SK-N-SH (cell line): ENCODE results near the gene NUP210L. TPM values are rescaled to one million over a fixed set of nuclear protein-coding genes. Genes with fewer than 3 reads are reported as not detected.
"Not testable (repeated sequence)": the region's sequence is repeated elsewhere in the genome, so short reads cannot be mapped to it uniquely, and the experiment has no call there.

ENCODE experiments used
- CTCF ChIA-PET: fragments of 300-600, 350-600 bp; formaldehyde crosslinking; extraction: SDS; loops from one replicate; lab custom pipeline; 2021; lab: Yijun Ruan, JAX
- POLR2A ChIA-PET: fragments of 350-600 bp; sonication (Branson Sonifier 250); formaldehyde crosslinking; extraction: SDS; loops from one replicate; lab custom pipeline; 2020; ENCODE audit warnings: antibody characterized with exemption, inconsistent platforms; lab: Yijun Ruan, JAX
- DNase-seq: peaks from one replicate; pipeline ENCODE4 v3.0.0; 2012
- H2AFZ ChIP-seq: fragments of 200-600 bp; sonication (generic); 2 replicates; pipeline ENCODE4 v1.8.1; 2016; ENCODE audit warnings: antibody characterized with exemption, mild to moderate bottlenecking, low read depth
- H3F3A ChIP-seq: fragments of 200-600 bp; sonication (generic); replicated peaks from 2 replicates; pipeline ENCODE3; 2016; ENCODE audit warnings: antibody characterized with exemption, mild to moderate bottlenecking; ENCODE audit not compliant: insufficient read depth
- H3K27ac ChIP-seq, 2 experiments: fragments of 200-500 bp in 1 of 2; fragments of 200-600 bp in 1 of 2; sonication (Bioruptor generic) in 1 of 2; sonication (generic), shearing (Covaris generic) in 1 of 2; 2 replicates each; pipeline versions ENCODE4 v1.5.1 to v1.6.1; 2014 to 2016; ENCODE audit warnings: low read depth in 2 of 2, inconsistent platforms in 1 of 2, low read length in 1 of 2, mild to moderate bottlenecking in 1 of 2, mixed read lengths in 1 of 2
- H3K27me3 ChIP-seq: fragments of 200-600 bp; sonication (generic), shearing (Covaris generic); 2 replicates; pipeline ENCODE4 v1.6.1; 2016; ENCODE audit warnings: mixed run types; ENCODE audit not compliant: insufficient read depth
- H3K36me3 ChIP-seq, 2 experiments: fragments of 200-500 bp in 1 of 2; fragments of 200-600 bp in 1 of 2; sonication (Bioruptor generic) in 1 of 2; sonication (generic) in 1 of 2; replicated peaks in 1 of 2; 2 replicates each; pipeline versions ENCODE3 to v1.5.1; 2014 to 2016; ENCODE audit warnings: low read length in 1 of 2, mild to moderate bottlenecking in 1 of 2; ENCODE audit not compliant: insufficient read depth in 2 of 2, control insufficient read depth in 1 of 2
- H3K4me1 ChIP-seq, 2 experiments: fragments of 200-500 bp in 1 of 2; fragments of 200-600 bp in 1 of 2; sonication (Bioruptor generic) in 1 of 2; sonication (generic), shearing (Covaris generic) in 1 of 2; 2 replicates each; pipeline versions ENCODE4 v1.5.1 to v1.6.1; 2014 to 2016; ENCODE audit warnings: low read depth in 1 of 2, low read length in 1 of 2, mixed run types in 1 of 2; ENCODE audit not compliant: insufficient read depth in 2 of 2, control insufficient read depth in 1 of 2
- H3K4me2 ChIP-seq: fragments of 200-600 bp; sonication (generic), shearing (Covaris generic); 2 replicates; pipeline ENCODE4 v1.6.1; 2017; ENCODE audit warnings: mixed run types
- H3K4me3 ChIP-seq, 2 experiments: fragments of 200-500 bp in 1 of 2; fragments of 200-600 bp in 1 of 2; sonication (Bioruptor generic) in 1 of 2; sonication (generic), shearing (Covaris generic) in 1 of 2; 2 replicates each; pipeline versions ENCODE4 v1.5.1 to v1.8.1; 2014 to 2016; ENCODE audit warnings: low read depth in 2 of 2, inconsistent platforms in 1 of 2, low read length in 1 of 2, mild to moderate bottlenecking in 1 of 2, mixed read lengths in 1 of 2, moderate library complexity in 1 of 2
- H3K79me2 ChIP-seq: fragments of 200-600 bp; sonication (generic); 2 replicates; pipeline ENCODE4 v1.8.1; 2017; ENCODE audit warnings: mild to moderate bottlenecking; ENCODE audit not compliant: insufficient read depth
- H3K9ac ChIP-seq: fragments of 200-600 bp; sonication (generic); 2 replicates; pipeline ENCODE4 v1.6.1; 2017; ENCODE audit warnings: mixed run types
- H3K9me2 ChIP-seq: fragments of 200-600 bp; sonication (generic); 2 replicates; pipeline ENCODE4 v1.6.1; 2017; ENCODE audit warnings: mixed run types
- H3K9me3 ChIP-seq: fragments of 200-600 bp; sonication (generic); 2 replicates; pipeline ENCODE4 v1.6.1; 2017; ENCODE audit warnings: mixed run types, mild to moderate bottlenecking, moderate library complexity
- H4K20me1 ChIP-seq: fragments of 200-600 bp; sonication (generic); 2 replicates; pipeline ENCODE4 v1.6.1; 2017; ENCODE audit warnings: mild to moderate bottlenecking, mixed run types; ENCODE audit not compliant: insufficient read depth
- FOSL2 ChIP-seq: IDR thresholded peaks from 2 replicates; pipeline ENCODE4 v1.4.0; 2012; ENCODE audit warnings: low read depth, mild to moderate bottlenecking, moderate library complexity, borderline replicate concordance
- JUND ChIP-seq: IDR thresholded peaks from 2 replicates; pipeline ENCODE4 v1.4.0; 2012
- MEF2A ChIP-seq: IDR thresholded peaks from 2 replicates; pipeline ENCODE4 v1.4.0; 2012; ENCODE audit warnings: low read depth, borderline replicate concordance
- NFIC ChIP-seq: IDR thresholded peaks from 2 replicates; pipeline ENCODE4 v1.4.0; 2012; ENCODE audit warnings: borderline replicate concordance
- RAD21 ChIP-seq: IDR thresholded peaks from 2 replicates; pipeline ENCODE4 v1.6.1; 2012; ENCODE audit warnings: mild to moderate bottlenecking, low read length
- RFX5 ChIP-seq: IDR thresholded peaks from 2 replicates; pipeline ENCODE4 v1.6.1; 2012; ENCODE audit warnings: mild to moderate bottlenecking, improper control_type of control experiment, low read length
- SIN3A ChIP-seq: IDR thresholded peaks from 2 replicates; pipeline ENCODE4 v1.6.1; 2012; ENCODE audit warnings: low read depth, mild to moderate bottlenecking, low read length, moderate library complexity, borderline replicate concordance
- SMC3 ChIP-seq: IDR thresholded peaks from 2 replicates; pipeline ENCODE4 v1.6.1; 2012; ENCODE audit warnings: low read depth, low read length, improper control_type of control experiment
- TEAD4 ChIP-seq: IDR thresholded peaks from 2 replicates; pipeline ENCODE4 v1.4.0; 2012; ENCODE audit warnings: mild to moderate bottlenecking, borderline replicate concordance; ENCODE audit not compliant: insufficient read depth
- WGBS: methylation state at CpG from one replicate; pipeline ENCODE4 v1.1.6; 2017; ENCODE audit warnings: low lambda C conversion rate; 5-methylcytosine and 5-hydroxymethylcytosine counted together
- polyA plus RNA-seq, 3 experiments: library from polyadenylated mRNA; depleted of rRNA; stranded (reverse); fragments of >200 nt; gene quantifications; 2 replicates each; pipeline ENCODE4 v1.2.3, GENCODE V29; 2012
- TF ChIP-seq, protein P1 (sequence below): fragments of 150-350 bp; IDR thresholded peaks from 2 replicates; pipeline ENCODE4 v1.6.1; 2016; ENCODE audit warnings: mild to moderate bottlenecking, low read depth, low read length
- TF ChIP-seq, protein P2 (sequence below): IDR thresholded peaks from 2 replicates; pipeline ENCODE4 v1.4.0; 2012; ENCODE audit warnings: low read depth, borderline replicate concordance
- TF ChIP-seq, protein P3 (sequence below): fragments of 200-600 bp; sonication (generic); IDR thresholded peaks from 2 replicates; pipeline ENCODE4 v1.6.1; 2017; ENCODE audit warnings: antibody characterized with exemption, mild to moderate bottlenecking, moderate library complexity

The NUP210L gene
- polyA plus RNA-seq, 1 of the 3 experiments (the other 2 are of a cell fraction): not detected

DNA sequence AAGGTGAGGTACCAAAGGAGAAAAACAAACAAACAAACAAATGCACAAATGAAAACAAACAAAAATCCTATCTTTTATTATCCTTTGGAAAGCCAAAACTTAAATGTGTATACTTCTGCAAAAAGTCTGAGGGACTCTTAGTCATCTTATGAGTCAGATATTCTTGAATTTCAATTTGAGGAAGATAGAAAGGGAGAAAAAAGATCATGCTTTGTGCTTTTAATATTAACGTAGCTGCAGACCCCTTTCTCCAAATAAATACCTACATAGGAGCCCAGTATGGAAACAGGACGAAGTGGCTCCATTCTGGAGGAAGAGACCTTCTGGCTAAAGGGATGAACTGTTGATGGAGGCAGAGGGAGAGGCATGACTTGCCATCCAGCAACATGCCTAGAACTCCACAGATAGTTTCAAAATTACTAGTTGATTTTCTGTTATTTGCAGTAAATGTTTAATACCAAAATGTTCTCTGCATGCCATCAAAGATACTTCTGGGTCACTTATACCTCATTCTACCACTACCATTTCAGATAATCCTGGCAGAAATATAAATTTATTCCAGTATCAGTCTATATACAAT lies 25.4 kb downstream of the NUP210L start:
- POLR2A ChIA-PET: no interaction called here
- WGBS: 36% methylated on average over 2 of the region's 2 CpGs
- H3K4me3 ChIP-seq: no peak overlapping the region
- DNase-seq: no peak
- no peaks in the 10 kb centered on the region for H3K9me2 ChIP-seq
- no peaks in the 10 kb centered on the region for H3K36me3 ChIP-seq
- H4K20me1 ChIP-seq: no peaks in the 10 kb centered on the region
- no peak overlapping the region for H3K27ac ChIP-seq
- no peaks in the 10 kb centered on the region for H3K9me3 ChIP-seq
- no peak overlapping the region for H2AFZ ChIP-seq
- no peaks in the 10 kb centered on the region for H3K79me2 ChIP-seq
- CTCF ChIA-PET: no interaction called here
- no peaks in the 10 kb centered on the region for H3K27me3 ChIP-seq
- no peaks in the 10 kb centered on the region for H3F3A ChIP-seq
- no peak overlapping the region for H3K9ac ChIP-seq
- H3K4me1 ChIP-seq: no peaks in the 10 kb centered on the region
- no peak for TF ChIP-seq RAD21
- peak; percentile 69; the same call in 1 of the 2 replicates for TF ChIP-seq FOSL2
- H3K4me2 ChIP-seq: no peak overlapping the region

DNA sequence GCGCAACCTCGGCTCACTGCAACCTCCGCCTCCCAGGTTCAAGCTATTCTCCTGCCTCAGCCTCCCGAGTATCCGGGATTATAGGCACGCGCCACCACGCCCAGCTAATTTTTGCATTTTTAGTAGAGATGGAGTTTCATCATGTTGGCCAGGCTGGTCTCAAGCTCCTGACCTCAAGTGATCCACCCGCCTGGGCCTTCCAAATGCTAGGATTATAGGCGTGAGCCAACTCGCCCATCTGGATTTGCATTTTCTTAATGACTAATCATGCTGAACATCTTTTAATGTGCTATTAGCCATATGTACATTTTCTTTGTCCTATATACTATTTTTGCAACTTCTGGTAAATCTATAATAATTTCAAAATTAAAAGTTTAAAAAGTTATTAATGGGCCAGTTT lies 31.7 kb downstream of the NUP210L start:
- H3K27me3 ChIP-seq, H3K9me2 ChIP-seq, H2AFZ ChIP-seq, H3K36me3 ChIP-seq, H4K20me1 ChIP-seq, DNase-seq, H3K27ac ChIP-seq, CTCF ChIA-PET, H3K79me2 ChIP-seq, H3K9ac ChIP-seq, H3K9me3 ChIP-seq, POLR2A ChIA-PET, H3F3A ChIP-seq, H3K4me3 ChIP-seq, H3K4me2 ChIP-seq, H3K4me1 ChIP-seq: not testable (repeated sequence)
- WGBS: 84% methylated on average over 11 of the region's 11 CpGs

DNA sequence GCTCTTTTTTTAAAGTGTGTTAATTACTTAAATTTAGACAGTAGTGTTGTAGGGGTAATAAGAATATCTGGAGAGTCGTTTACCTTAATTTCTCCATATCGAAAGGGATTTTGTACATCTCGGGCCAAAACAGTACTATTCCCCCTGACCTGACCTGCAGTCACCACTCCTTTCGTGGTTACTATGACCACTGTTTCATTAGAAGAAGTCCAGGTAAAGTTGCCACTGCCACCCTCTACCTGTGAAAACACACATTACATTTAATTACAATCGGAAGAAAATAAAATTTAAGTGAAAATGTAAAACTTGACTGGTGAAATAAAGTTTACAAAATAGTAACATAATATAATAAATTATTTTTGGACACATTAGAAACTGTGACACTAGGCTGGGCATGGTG lies 37.2 kb downstream of the NUP210L start:
- DNase-seq: no peak
- H3K9me2 ChIP-seq: no peaks in the 10 kb centered on the region
- no peak overlapping the region for H3K4me3 ChIP-seq
- TF ChIP-seq, protein P1, sequence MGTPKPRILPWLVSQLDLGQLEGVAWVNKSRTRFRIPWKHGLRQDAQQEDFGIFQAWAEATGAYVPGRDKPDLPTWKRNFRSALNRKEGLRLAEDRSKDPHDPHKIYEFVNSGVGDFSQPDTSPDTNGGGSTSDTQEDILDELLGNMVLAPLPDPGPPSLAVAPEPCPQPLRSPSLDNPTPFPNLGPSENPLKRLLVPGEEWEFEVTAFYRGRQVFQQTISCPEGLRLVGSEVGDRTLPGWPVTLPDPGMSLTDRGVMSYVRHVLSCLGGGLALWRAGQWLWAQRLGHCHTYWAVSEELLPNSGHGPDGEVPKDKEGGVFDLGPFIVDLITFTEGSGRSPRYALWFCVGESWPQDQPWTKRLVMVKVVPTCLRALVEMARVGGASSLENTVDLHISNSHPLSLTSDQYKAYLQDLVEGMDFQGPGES: no peak
- TF ChIP-seq, protein P2, sequence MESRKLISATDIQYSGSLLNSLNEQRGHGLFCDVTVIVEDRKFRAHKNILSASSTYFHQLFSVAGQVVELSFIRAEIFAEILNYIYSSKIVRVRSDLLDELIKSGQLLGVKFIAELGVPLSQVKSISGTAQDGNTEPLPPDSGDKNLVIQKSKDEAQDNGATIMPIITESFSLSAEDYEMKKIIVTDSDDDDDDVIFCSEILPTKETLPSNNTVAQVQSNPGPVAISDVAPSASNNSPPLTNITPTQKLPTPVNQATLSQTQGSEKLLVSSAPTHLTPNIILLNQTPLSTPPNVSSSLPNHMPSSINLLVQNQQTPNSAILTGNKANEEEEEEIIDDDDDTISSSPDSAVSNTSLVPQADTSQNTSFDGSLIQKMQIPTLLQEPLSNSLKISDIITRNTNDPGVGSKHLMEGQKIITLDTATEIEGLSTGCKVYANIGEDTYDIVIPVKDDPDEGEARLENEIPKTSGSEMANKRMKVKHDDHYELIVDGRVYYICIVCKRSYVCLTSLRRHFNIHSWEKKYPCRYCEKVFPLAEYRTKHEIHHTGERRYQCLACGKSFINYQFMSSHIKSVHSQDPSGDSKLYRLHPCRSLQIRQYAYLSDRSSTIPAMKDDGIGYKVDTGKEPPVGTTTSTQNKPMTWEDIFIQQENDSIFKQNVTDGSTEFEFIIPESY: no peak
- TF ChIP-seq RFX5 (no peak), TEAD4 (no peak), MEF2A (no peak), NFIC (no peak), SMC3 (no peak), JUND (no peak), SIN3A (no peak)
- TF ChIP-seq, protein P3, sequence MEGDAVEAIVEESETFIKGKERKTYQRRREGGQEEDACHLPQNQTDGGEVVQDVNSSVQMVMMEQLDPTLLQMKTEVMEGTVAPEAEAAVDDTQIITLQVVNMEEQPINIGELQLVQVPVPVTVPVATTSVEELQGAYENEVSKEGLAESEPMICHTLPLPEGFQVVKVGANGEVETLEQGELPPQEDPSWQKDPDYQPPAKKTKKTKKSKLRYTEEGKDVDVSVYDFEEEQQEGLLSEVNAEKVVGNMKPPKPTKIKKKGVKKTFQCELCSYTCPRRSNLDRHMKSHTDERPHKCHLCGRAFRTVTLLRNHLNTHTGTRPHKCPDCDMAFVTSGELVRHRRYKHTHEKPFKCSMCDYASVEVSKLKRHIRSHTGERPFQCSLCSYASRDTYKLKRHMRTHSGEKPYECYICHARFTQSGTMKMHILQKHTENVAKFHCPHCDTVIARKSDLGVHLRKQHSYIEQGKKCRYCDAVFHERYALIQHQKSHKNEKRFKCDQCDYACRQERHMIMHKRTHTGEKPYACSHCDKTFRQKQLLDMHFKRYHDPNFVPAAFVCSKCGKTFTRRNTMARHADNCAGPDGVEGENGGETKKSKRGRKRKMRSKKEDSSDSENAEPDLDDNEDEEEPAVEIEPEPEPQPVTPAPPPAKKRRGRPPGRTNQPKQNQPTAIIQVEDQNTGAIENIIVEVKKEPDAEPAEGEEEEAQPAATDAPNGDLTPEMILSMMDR: no peak
- H4K20me1 ChIP-seq: no peaks in the 10 kb centered on the region
- no peaks in the 10 kb centered on the region for H3K9me3 ChIP-seq
- H3K79me2 ChIP-seq: no peaks in the 10 kb centered on the region
- no peak overlapping the region for H3K4me2 ChIP-seq
- ChIA-PET POLR2A (no interaction called here), CTCF (no interaction called here)
- H3K27me3 ChIP-seq: no peaks in the 10 kb centered on the region; the same call in 1 of the 2 replicates
- H3K4me1 ChIP-seq: no peaks in the 10 kb centered on the region
- H2AFZ ChIP-seq: no peak overlapping the region
- no peaks in the 10 kb centered on the region for H3K36me3 ChIP-seq
- 51% methylated on average over 5 of the region's 5 CpGs for WGBS
- H3K9ac ChIP-seq: no peak overlapping the region
- H3K27ac ChIP-seq: no peak overlapping the region
- H3F3A ChIP-seq: no peaks in the 10 kb centered on the region
